GM12878 (cell line): ENCODE results near the gene HAPSTR1. TPM values are rescaled to one million over a fixed set of nuclear protein-coding genes. Genes with fewer than 3 reads are reported as not detected.

Experiments used
- ATAC-seq: fragments of 200-7000 bp; cut with Tn5 transposase; 3 replicates; pipeline ENCODE4 v1.9.1; 2020; ENCODE audit warnings: mild to moderate bottlenecking, moderate library complexity
- BruUV-seq: library from RNA; stranded (reverse); fragments of 400-500 nt; replicated peaks from 2 replicates; lab custom pipeline; 2021; lab: Mats Ljungman, UMichigan
- CTCF ChIA-PET: fragments of 300-600 bp; sonication (Branson Sonifier 250); formaldehyde crosslinking; extraction: SDS; loops from one replicate; lab custom pipeline; 2021; ENCODE audit warnings: inconsistent platforms; lab: Yijun Ruan, JAX
- POLR2A ChIA-PET: fragments of 350-600 bp; formaldehyde crosslinking; extraction: SDS; loops from one replicate; lab custom pipeline; 2021; ENCODE audit warnings: inconsistent platforms; lab: Charles Lee
- RAD21 ChIA-PET: fragments of 300-600 bp; sonication (Branson Sonifier 250); formaldehyde crosslinking; loops from one replicate; lab custom pipeline; 2023; ENCODE audit warnings: antibody characterized with exemption; ENCODE audit not compliant: unreplicated experiment; lab: Charles Lee
- SMC1A ChIA-PET: fragments of 300-600 bp; sonication (Branson Sonifier 250); formaldehyde crosslinking; loops from one replicate; lab custom pipeline; 2023; ENCODE audit not compliant: unreplicated experiment, uncharacterized antibody; lab: Charles Lee
- DNase-seq: peaks from one replicate; pipeline ENCODE4 v3.0.0-alpha.2; 2011; ENCODE audit warnings: low read depth, low spot score
- FAIRE-seq: peaks from 3 replicates; lab custom pipeline; 2011; peaks lifted over from hg19 to GRCh38; lab: Jason Lieb, UNC
- H2AFZ ChIP-seq: 2 replicates; pipeline ENCODE4 v1.6.0; 2011; ENCODE audit warnings: low read depth, low read length, control low read depth; ENCODE audit not compliant: control insufficient read depth
- H3K27ac ChIP-seq: 2 replicates; pipeline ENCODE4 v1.5.1; 2011; ENCODE audit warnings: control low read depth; ENCODE audit not compliant: control insufficient read depth, insufficient read depth
- H3K27me3 ChIP-seq, 2 experiments: replicated peaks in 1 of 2; 2 replicates each; pipeline versions ENCODE4 v1.6.0 to v1.6.1; 2011; ENCODE audit warnings: low read length in 1 of 2; ENCODE audit not compliant: control insufficient read depth in 2 of 2, insufficient read depth in 2 of 2
- H3K36me3 ChIP-seq, 2 experiments: 2 replicates each; pipeline ENCODE4 v1.5.1; 2011; ENCODE audit warnings: low read length in 1 of 2; ENCODE audit not compliant: control insufficient read depth in 2 of 2, insufficient read depth in 2 of 2
- H3K4me1 ChIP-seq: 2 replicates; pipeline ENCODE4 v1.6.1; 2011; ENCODE audit warnings: mild to moderate bottlenecking, low read length, moderate library complexity, mixed read lengths; ENCODE audit not compliant: control insufficient read depth, insufficient read depth
- H3K4me2 ChIP-seq: 2 replicates; pipeline ENCODE4 v1.6.0; 2011; ENCODE audit warnings: control low read depth; ENCODE audit not compliant: control insufficient read depth, insufficient read depth
- H3K4me3 ChIP-seq: fragments of 200-600 bp; sonication (generic); 2 replicates; pipeline ENCODE4 v1.5.1; 2016
- H3K79me2 ChIP-seq: 2 replicates; pipeline ENCODE4 v1.6.0; 2011; ENCODE audit warnings: low read length; ENCODE audit not compliant: control insufficient read depth, insufficient read depth
- H3K9ac ChIP-seq: 2 replicates; pipeline ENCODE4 v1.8.0; 2011; ENCODE audit warnings: low read length, control low read depth, mixed read lengths; ENCODE audit not compliant: control insufficient read depth, insufficient read depth
- H3K9me3 ChIP-seq: replicated peaks from 3 replicates; pipeline ENCODE4 v1.5.1; 2011; ENCODE audit warnings: mild to moderate bottlenecking, low read length; ENCODE audit not compliant: control insufficient read depth, insufficient read depth
- H4K20me1 ChIP-seq: 2 replicates; pipeline ENCODE4 v1.6.0; 2011; ENCODE audit not compliant: control insufficient read depth, insufficient read depth
- BHLHE40 ChIP-seq, 2 experiments: fragments of 450-650 bp in 1 of 2; IDR thresholded peaks; 2 replicates each; pipeline ENCODE4 v1.6.1; 2011 to 2017; ENCODE audit warnings: low read depth in 2 of 2, borderline replicate concordance in 1 of 2, improper control_type of control experiment in 1 of 2, low read length in 1 of 2, mild to moderate bottlenecking in 1 of 2
- SPI1 ChIP-seq: IDR thresholded peaks from 2 replicates; pipeline ENCODE4 v1.6.1; 2011; ENCODE audit warnings: low read depth, mild to moderate bottlenecking, low read length, moderate library complexity, borderline replicate concordance; ENCODE audit not compliant: insufficient read depth
- ZNF24 ChIP-seq: fragments of 450-650 bp; IDR thresholded peaks from 2 replicates; pipeline ENCODE4 v1.6.1; 2017; ENCODE audit warnings: antibody characterized with exemption, mild to moderate bottlenecking
- ZNF384 ChIP-seq: IDR thresholded peaks from 2 replicates; pipeline ENCODE4 v1.6.1; 2012; ENCODE audit warnings: low read depth, mild to moderate bottlenecking, low read length, improper control_type of control experiment, borderline replicate concordance
- WGBS: methylation state at CpG from one replicate; pipeline ENCODE4 v1.1.6; 2016; ENCODE audit warnings: low lambda C conversion rate; ENCODE audit not compliant: insufficient replicate concordance, insufficient coverage; ENCODE audit errors: missing lambda C conversion rate; 5-methylcytosine and 5-hydroxymethylcytosine counted together
- in situ Hi-C: fragments of 300-500 bp; cut with MboI; formaldehyde crosslinking; loops from 9 replicates; pipeline ENCODE4 v1.14.3; 2018; ENCODE audit warnings: mixed read lengths
- intact Hi-C: fragments of 100-400 bp; cut with micrococcal nuclease; formaldehyde crosslinking; loops from one replicate; pipeline ENCODE4 v1.14.2; 2022; ENCODE audit not compliant: unreplicated experiment
- polyA plus RNA-seq, 11 experiments: library from polyadenylated mRNA; depleted of rRNA in 4 of 11; unstranded in 6 of 11; stranded (reverse) in 5 of 11; fragments of >200 nt; fragmentation: Nextera tagmentation in 4 of 11; fragmentation: Illumina TruSeq in 1 of 11; extraction: Ambion mirVana in 4 of 11; extraction: Trizol in 1 of 11; gene quantifications; 1 replicate in 1 of 11; 2 replicates in 10 of 11; pipeline versions ENCODE4 v1.2.1 to v1.2.3, GENCODE V29; 2011 to 2016; ENCODE audit warnings: inconsistent platforms in 2 of 11, missing spikeins in 2 of 11, low read depth in 1 of 11
- total RNA-seq, 4 experiments: library from RNA; depleted of rRNA in 3 of 4; stranded (reverse); fragments of >200 nt in 3 of 4; fragmentation: Illumina TruSeq in 1 of 4; extraction: Trizol in 1 of 4; gene quantifications; 2 replicates each; pipeline versions ENCODE4 v1.2.1 to v1.2.3, GENCODE V29; 2013 to 2021

Gene HAPSTR1
- total and polyA plus RNA-seq, 10 of the 15 experiments (the other 5 are each of a cell fraction or from before 2014, with no cell fraction given), result 8.7 to 52.5 (median 23.1) TPM

DNA sequence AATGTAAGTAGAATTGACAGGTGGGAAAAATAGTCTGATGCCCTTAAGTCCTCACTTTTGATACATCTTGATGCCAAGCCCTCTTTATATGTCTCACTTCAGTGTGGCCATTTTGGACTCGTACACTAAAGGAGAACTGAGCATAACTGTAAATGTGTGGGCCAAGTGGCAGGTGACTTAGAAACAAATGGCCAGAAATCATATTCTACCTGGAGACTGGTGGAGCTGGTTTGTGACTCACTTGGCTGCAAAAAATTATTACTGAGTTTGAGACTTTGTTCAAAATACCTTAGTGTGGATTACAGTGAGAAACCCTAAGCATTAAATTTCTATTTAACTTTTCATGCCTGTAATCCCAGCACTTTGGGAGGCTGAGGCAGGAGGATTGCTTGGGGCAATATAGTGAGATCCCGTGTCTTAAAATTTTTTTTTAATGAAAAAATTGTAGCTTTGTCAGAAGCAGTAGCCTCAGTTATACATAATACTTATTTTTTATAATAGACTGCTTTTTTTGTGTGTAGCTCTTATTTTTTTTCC lies 5.0 kb downstream of the HAPSTR1 start:
- Histone ChIP-seq H3K4me2 (peak overlapping the region; percentile 91), H3K9ac (no peak overlapping the region), H2AFZ (no peak overlapping the region), H3K9me3 (no peaks in the 10 kb centered on the region), H3K27me3 (no peaks in the 10 kb centered on the region), H3K36me3 (peaks cover 0 to 3% of the 10 kb centered on the region in 2 experiments; a peak in 1 of 4 replicates), H3K4me1 (peaks cover 18% of the 10 kb centered on the region), H3K4me3 (peak overlapping the region; percentile 51), H3K79me2 (peaks cover 100% of the 10 kb centered on the region), H3K27ac (no peak overlapping the region), H4K20me1 (peaks cover 15% of the 10 kb centered on the region)
- DNase-seq, result no peak
- in situ Hi-C loops (no loop called here), intact Hi-C loops (no loop called here)
- RAD21 ChIA-PET, result interaction anchor here (0.8 to 0.9 kb wide), 2 partner anchors 28 to 31 kb away, joined by 3 read pairs; no protein-coding TSS in a partner anchor
- BruUV-seq, result no TSS peak
- FAIRE-seq, result no peak
- no peak for ATAC-seq
- SMC1A ChIA-PET, result interaction anchor here (1.0 to 7.6 kb wide), 3 partner anchors 30 to 50 kb away, joined by 3 to 44 read pairs (median 9); no protein-coding TSS in a partner anchor
- POLR2A ChIA-PET, result interaction anchor here (0.5 to 1.7 kb wide), 2 partner anchors 14 to 37 kb away, joined by 5 to 7 read pairs; no protein-coding TSS in a partner anchor
- TF ChIP-seq ZNF24 (no peak), ZNF384 (no peak), BHLHE40 (IDR thresholded peaks at IDR 0.05; ENCODE audit: borderline replicate concordance in 1 of 2, low read depth in 2 of 2, low read length in 1 of 2) (peak in 1 of 2 experiments; percentile 24; a peak in 1 of 4 replicates), SPI1 (peak; percentile 39; the same call in 1 of the 2 replicates)
- WGBS, result 50% methylated on average over 2 of the region's 2 CpGs
- CTCF ChIA-PET, result interaction anchor here (0.6 to 7.9 kb wide), 6 partner anchors 13 to 166 kb away, joined by 3 to 33 read pairs (median 4); no protein-coding TSS in a partner anchor
